Mesendoderm (in vitro differentiated cells): ENCODE data around the gene PIP5K1B.

Experiments used
- DNase-seq: peaks from one replicate; pipeline ENCODE4 v3.0.0; 2013
- H2AK5ac ChIP-seq: 2 replicates; pipeline ENCODE4 v1.6.1; 2013; ENCODE audit warnings: low read length, inconsistent platforms
- H2BK120ac ChIP-seq: 2 replicates; pipeline ENCODE4 v1.6.1; 2013; ENCODE audit warnings: low read depth, mild to moderate bottlenecking, low read length, moderate library complexity, mixed read lengths
- H2BK15ac ChIP-seq: replicated peaks from 2 replicates; pipeline ENCODE4 v1.6.1; 2013; ENCODE audit warnings: low read depth, mild to moderate bottlenecking, moderate library complexity
- H2BK5ac ChIP-seq: 2 replicates; pipeline ENCODE4 v1.6.1; 2013; ENCODE audit warnings: low read length, inconsistent platforms
- H3K18ac ChIP-seq: 2 replicates; pipeline ENCODE4 v1.6.1; 2013; ENCODE audit warnings: mild to moderate bottlenecking, low read length, mixed read lengths
- H3K23ac ChIP-seq: one replicate; pipeline ENCODE4 v1.6.1; 2013; ENCODE audit warnings: low read length
- H3K27ac ChIP-seq: 2 replicates; pipeline ENCODE4 v1.5.1; 2013; ENCODE audit warnings: low read depth, mild to moderate bottlenecking, inconsistent platforms, low read length, moderate library complexity
- H3K27me3 ChIP-seq: 2 replicates; pipeline ENCODE4 v1.6.1; 2013; ENCODE audit warnings: low read length, control low read depth, mild to moderate bottlenecking, inconsistent platforms; ENCODE audit not compliant: insufficient read depth, poor library complexity
- H3K36me3 ChIP-seq: 2 replicates; pipeline ENCODE4 v1.6.1; 2013; ENCODE audit warnings: low read length, inconsistent platforms; ENCODE audit not compliant: control insufficient read depth, insufficient read depth
- H3K4ac ChIP-seq: one replicate; pipeline ENCODE4 v1.6.1; 2013; ENCODE audit warnings: low read depth, mild to moderate bottlenecking, low read length, moderate library complexity
- H3K4me1 ChIP-seq: 2 replicates; pipeline ENCODE4 v1.6.1; 2013; ENCODE audit warnings: low read depth, low read length, inconsistent platforms; ENCODE audit not compliant: control insufficient read depth
- H3K4me2 ChIP-seq: 2 replicates; pipeline ENCODE4 v1.6.1; 2013; ENCODE audit warnings: low read length
- H3K4me3 ChIP-seq: 2 replicates; pipeline ENCODE4 v1.5.1; 2013; ENCODE audit warnings: mild to moderate bottlenecking, low read length
- H3K56ac ChIP-seq: one replicate; pipeline ENCODE4 v1.6.1; 2013; ENCODE audit warnings: low read length
- H3K79me1 ChIP-seq: 2 replicates; pipeline ENCODE4 v1.6.1; 2013; ENCODE audit warnings: low read length, inconsistent platforms
- H3K79me2 ChIP-seq: 2 replicates; pipeline ENCODE4 v1.6.1; 2013; ENCODE audit warnings: mild to moderate bottlenecking, low read length; ENCODE audit not compliant: control insufficient read depth, insufficient read depth
- H3K9ac ChIP-seq: 2 replicates; pipeline ENCODE4 v1.6.1; 2013; ENCODE audit warnings: low read length, inconsistent platforms
- H4K5ac ChIP-seq: one replicate; pipeline ENCODE4 v1.6.1; 2013; ENCODE audit warnings: low read length
- H4K8ac ChIP-seq: one replicate; pipeline ENCODE4 v1.6.1; 2013; ENCODE audit warnings: low read depth, mild to moderate bottlenecking, control low read depth, low read length, moderate library complexity
- WGBS: extraction: QIAGEN DNeasy Blood & Tissue Kit; methylation state at CpG from one replicate; pipeline ENCODE4 v1.1.7; 2013; ENCODE audit warnings: low lambda C conversion rate, missing lambda C conversion rate; ENCODE audit not compliant: insufficient coverage; ENCODE audit errors: extremely low coverage; 5-methylcytosine and 5-hydroxymethylcytosine counted together

Gene PIP5K1B

DNA sequence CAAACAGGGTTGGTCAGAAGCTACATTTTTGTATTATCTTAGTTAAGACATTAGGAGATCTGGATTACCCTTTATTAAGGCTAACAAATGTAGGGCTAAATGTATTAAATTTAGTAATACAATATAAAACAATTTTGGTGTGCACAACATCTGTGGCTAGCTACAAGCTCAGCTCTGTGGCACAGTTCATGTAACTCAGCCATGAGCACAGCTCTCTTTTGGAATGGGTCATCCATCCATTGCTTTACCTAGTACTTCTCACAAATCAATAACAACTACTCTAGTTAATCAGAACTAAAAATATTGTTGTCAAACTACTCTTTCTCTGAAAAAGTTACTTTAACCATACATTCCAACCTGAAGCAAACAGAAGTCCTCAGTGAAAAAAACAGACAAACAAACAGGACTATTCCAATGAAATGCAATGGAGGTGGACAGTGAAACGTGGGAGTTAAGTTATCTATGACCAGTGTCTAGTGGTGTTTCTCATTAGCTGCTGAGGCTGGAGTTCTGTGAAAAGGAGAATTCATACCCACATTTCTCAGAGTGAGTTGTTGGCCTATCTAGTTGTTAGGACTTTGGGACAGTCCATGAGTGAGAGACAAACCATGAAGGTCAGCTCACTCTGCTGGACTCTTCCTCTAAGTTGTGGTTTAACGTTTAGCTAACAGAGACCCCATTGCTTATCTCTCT, 55.1 kb downstream of the PIP5K1B start:
- Histone ChIP-seq H4K8ac (no peak overlapping the region), H2AK5ac (no peak overlapping the region), H3K27me3 (no peaks in the 10 kb centered on the region), H3K4ac (no peak overlapping the region), H3K79me1 (no peaks in the 10 kb centered on the region), H3K4me1 (peaks cover 4% of the 10 kb centered on the region), H4K5ac (no peak overlapping the region), H3K4me2 (no peak overlapping the region), H3K27ac (no peak overlapping the region), H2BK120ac (no peak overlapping the region), H3K9ac (no peak overlapping the region), H3K79me2 (no peaks in the 10 kb centered on the region), H2BK15ac (no peak overlapping the region), H3K18ac (no peak overlapping the region), H3K36me3 (no peaks in the 10 kb centered on the region), H3K56ac (no peak overlapping the region), H2BK5ac (no peak overlapping the region), H3K23ac (no peak overlapping the region), H3K4me3 (no peak overlapping the region)
- WGBS: no CpG with 5 or more reads among the region's 2 CpGs
- no peak for DNase-seq

- Histone ChIP-seq H3K79me1 (no peaks in the 10 kb centered on the region), H2AK5ac (no peak overlapping the region), H3K79me2 (no peaks in the 10 kb centered on the region), H3K27ac (no peak overlapping the region), H3K4me3 (no peak overlapping the region), H3K4ac (no peak overlapping the region), H3K9ac (no peak overlapping the region), H3K4me1 (peaks cover under 1% of the 10 kb centered on the region), H3K36me3 (no peaks in the 10 kb centered on the region), H2BK120ac (no peak overlapping the region), H2BK5ac (no peak overlapping the region), H3K56ac (no peak overlapping the region), H3K4me2 (no peak overlapping the region), H3K27me3 (no peaks in the 10 kb centered on the region), H4K5ac (no peak overlapping the region), H3K18ac (no peak overlapping the region), H3K23ac (no peak overlapping the region), H4K8ac (no peak overlapping the region), H2BK15ac (no peak overlapping the region)
- WGBS: no CpG with 5 or more reads among the region's 2 CpGs
- no peak for DNase-seq
Observed at GRCh38 chr9:68760674-68761333, 55.8 kb downstream of the PIP5K1B start.

GRCh38 chr9:68762570-68762969, 57.5 kb downstream of the PIP5K1B start:
- Histone ChIP-seq H4K5ac (no peak overlapping the region), H2BK15ac (no peak overlapping the region), H3K9ac (no peak overlapping the region), H3K79me1 (no peaks in the 10 kb centered on the region), H3K4ac (no peak overlapping the region), H3K27me3 (no peaks in the 10 kb centered on the region), H3K18ac (no peak overlapping the region), H2BK120ac (no peak overlapping the region), H4K8ac (no peak overlapping the region), H3K27ac (no peak overlapping the region), H3K56ac (no peak overlapping the region), H2BK5ac (no peak overlapping the region), H2AK5ac (no peak overlapping the region), H3K4me3 (no peak overlapping the region), H3K36me3 (no peaks in the 10 kb centered on the region), H3K79me2 (no peaks in the 10 kb centered on the region), H3K4me1 (no peaks in the 10 kb centered on the region), H3K23ac (no peak overlapping the region), H3K4me2 (no peak overlapping the region)
- no CpG with 5 or more reads among the region's 4 CpGs for WGBS
- no peak for DNase-seq

GRCh38 chr9:68763104-68763503, 58.1 kb downstream of the PIP5K1B start:
- DNase-seq: no peak
- no peaks in the 10 kb centered on the region for H3K79me2 ChIP-seq
- H2BK5ac ChIP-seq: no peak overlapping the region
- H3K4me3 ChIP-seq: no peak overlapping the region
- H4K8ac ChIP-seq: no peak overlapping the region
- H3K27me3 ChIP-seq: no peaks in the 10 kb centered on the region
- no peak overlapping the region for H2BK15ac ChIP-seq
- H3K4me2 ChIP-seq: no peak overlapping the region
- no peak overlapping the region for H3K27ac ChIP-seq
- no peak overlapping the region for H3K9ac ChIP-seq
- H3K79me1 ChIP-seq: no peaks in the 10 kb centered on the region
- H3K18ac ChIP-seq: no peak overlapping the region
- H3K23ac ChIP-seq: no peak overlapping the region
- no peaks in the 10 kb centered on the region for H3K4me1 ChIP-seq
- no peak overlapping the region for H3K4ac ChIP-seq
- no peak overlapping the region for H3K56ac ChIP-seq
- no peak overlapping the region for H4K5ac ChIP-seq
- no peak overlapping the region for H2BK120ac ChIP-seq
- no peaks in the 10 kb centered on the region for H3K36me3 ChIP-seq
- no CpG with 5 or more reads among the region's 3 CpGs for WGBS
- H2AK5ac ChIP-seq: no peak overlapping the region

DNA sequence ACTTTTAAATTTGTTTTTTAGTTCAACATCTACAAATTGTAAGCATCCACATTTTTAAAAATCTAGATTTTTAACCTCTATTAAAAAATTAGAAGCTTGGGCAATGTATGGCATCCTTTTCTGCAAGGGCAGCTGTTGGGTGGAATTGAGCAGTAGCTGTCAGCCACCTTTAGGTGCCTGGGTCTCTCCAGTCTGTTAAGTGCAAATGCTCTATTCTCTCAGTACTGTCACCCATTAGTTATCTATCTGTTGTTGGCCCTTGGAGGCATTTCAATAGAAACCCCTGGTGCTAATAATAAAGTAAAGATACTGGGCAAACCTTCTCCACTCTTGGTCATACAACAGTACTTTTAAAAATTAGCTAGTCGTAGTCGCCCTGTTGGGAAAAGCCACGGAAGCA, 63.6 kb downstream of the PIP5K1B start:
- H3K4me2 ChIP-seq: no peak overlapping the region
- no peak overlapping the region for H2BK5ac ChIP-seq
- no peaks in the 10 kb centered on the region for H3K79me2 ChIP-seq
- no peak overlapping the region for H3K4ac ChIP-seq
- H3K9ac ChIP-seq: no peak overlapping the region
- no CpG with 5 or more reads among the region's 3 CpGs for WGBS
- H2BK15ac ChIP-seq: no peak overlapping the region
- no peaks in the 10 kb centered on the region for H3K79me1 ChIP-seq
- no peaks in the 10 kb centered on the region for H3K36me3 ChIP-seq
- H3K56ac ChIP-seq: no peak overlapping the region
- no peak overlapping the region for H2AK5ac ChIP-seq
- H3K23ac ChIP-seq: no peak overlapping the region
- H3K4me1 ChIP-seq: no peaks in the 10 kb centered on the region
- H3K4me3 ChIP-seq: no peak overlapping the region
- no peak overlapping the region for H3K18ac ChIP-seq
- no peak overlapping the region for H4K8ac ChIP-seq
- DNase-seq: no peak
- H3K27ac ChIP-seq: no peak overlapping the region
- no peak overlapping the region for H2BK120ac ChIP-seq
- no peak overlapping the region for H4K5ac ChIP-seq
- H3K27me3 ChIP-seq: no peaks in the 10 kb centered on the region

DNA sequence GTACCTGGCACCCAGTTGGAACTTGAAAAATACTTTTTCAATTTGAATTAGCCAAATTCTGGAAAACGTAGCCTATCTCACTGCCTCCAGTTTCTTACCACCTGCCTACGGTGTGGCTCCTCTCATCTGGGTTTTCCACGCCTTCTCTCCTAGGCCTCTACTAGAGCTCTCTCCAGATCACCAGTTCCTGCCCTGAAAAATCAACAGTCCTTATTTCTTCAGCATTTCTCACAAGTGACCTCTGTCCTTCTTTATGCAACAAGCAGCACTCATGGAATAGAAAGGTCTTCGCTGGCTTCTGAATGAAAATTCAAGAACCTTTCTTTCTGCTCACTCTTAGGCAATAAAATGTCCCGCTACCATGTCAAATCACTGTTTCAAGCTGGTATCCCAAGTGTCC, 64.8 kb downstream of the PIP5K1B start:
- no peaks in the 10 kb centered on the region for H3K79me2 ChIP-seq
- no peak overlapping the region for H3K9ac ChIP-seq
- H3K27me3 ChIP-seq: no peaks in the 10 kb centered on the region
- no peak overlapping the region for H3K4me3 ChIP-seq
- H3K36me3 ChIP-seq: no peaks in the 10 kb centered on the region
- H2BK120ac ChIP-seq: no peak overlapping the region
- H3K56ac ChIP-seq: no peak overlapping the region
- no peak overlapping the region for H2BK5ac ChIP-seq
- H3K4me1 ChIP-seq: no peaks in the 10 kb centered on the region
- H3K79me1 ChIP-seq: no peaks in the 10 kb centered on the region
- H3K4ac ChIP-seq: no peak overlapping the region
- no CpG with 5 or more reads among the region's 5 CpGs for WGBS
- H4K5ac ChIP-seq: no peak overlapping the region
- H3K18ac ChIP-seq: no peak overlapping the region
- H3K4me2 ChIP-seq: no peak overlapping the region
- no peak for DNase-seq
- no peak overlapping the region for H2BK15ac ChIP-seq
- H4K8ac ChIP-seq: no peak overlapping the region
- no peak overlapping the region for H3K23ac ChIP-seq
- H2AK5ac ChIP-seq: no peak overlapping the region
- H3K27ac ChIP-seq: no peak overlapping the region
